ENCODE measurements around the gene OBSCN.

OBSCN gene

GRCh38 chr1:228408869-228409805 is 201.3 kb downstream of the OBSCN start:
- DNase-seq = no peak

DNA sequence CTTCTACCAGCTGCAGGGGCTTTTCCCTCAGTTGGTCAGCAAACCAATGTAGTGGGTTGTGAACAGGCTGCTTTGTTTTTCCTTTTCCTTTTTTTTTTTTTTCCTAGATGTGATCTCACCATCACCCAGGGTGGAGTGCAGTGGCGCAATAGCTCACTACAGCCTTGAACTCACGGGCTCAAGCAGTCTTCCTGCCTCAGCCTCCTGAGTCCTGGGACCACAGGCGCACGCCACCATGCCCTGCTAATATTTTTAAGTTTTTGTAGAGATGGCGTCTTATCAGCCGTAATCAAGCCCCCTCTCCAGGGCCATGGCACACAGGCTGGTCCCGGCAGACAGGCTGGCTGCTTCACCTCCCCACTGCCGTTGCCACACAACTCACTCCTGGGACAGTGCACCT is 202.2 kb downstream of the OBSCN start:
- no peak for DNase-seq

GRCh38 chr1:228410671-228411070 is 202.8 kb downstream of the OBSCN start:
- no peak for DNase-seq

GRCh38 chr1:228411121-228411520 is 203.3 kb downstream of the OBSCN start:
- DNase-seq = no peak

GRCh38 chr1:228411548-228412430 is 203.9 kb downstream of the OBSCN start:
- no peak for DNase-seq

DNA sequence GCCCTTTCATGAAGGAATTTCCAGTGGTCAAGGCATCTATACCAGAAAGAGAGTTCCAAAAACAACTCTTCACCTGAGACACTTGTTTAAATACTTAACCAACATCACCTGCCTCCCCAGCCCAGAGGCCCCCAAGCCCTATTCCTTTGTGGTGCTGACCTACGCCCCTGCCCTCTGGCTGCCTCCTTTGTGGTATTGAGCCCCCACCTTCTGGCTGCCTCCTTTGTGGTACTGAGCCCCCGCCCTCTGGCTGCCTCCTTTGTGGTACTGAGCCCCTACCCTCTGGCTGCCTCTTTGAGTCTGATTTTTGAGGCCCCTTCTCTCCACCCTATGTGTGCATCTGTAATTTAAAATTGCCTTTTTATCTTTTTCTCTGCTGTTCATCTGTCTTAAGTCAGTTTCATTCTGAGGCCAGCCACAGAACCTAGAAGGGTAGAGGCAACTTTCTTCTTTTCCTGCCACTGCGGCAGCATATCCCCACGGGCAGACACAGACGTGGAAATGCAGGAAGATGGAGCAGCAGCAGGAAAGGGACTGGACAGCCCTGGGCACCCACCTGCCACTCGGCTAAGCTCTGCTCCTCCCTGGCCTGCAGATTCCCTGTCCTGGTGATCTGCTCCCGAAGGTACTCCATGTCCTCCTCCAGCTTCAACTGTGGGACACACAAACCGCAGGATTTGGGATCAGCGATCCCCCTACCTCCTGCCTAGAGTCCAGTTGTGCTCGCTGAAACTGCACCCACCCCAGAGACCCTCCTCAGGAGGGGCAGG is 205.6 kb downstream of the OBSCN start:
- DNase-seq = no peak

- no peak for DNase-seq
These were observed 206.8 kb downstream of the OBSCN start for GRCh38 chr1:228414511-228415211.

GRCh38 chr1:228415221-228415620 is 207.4 kb downstream of the OBSCN start:
- DNase-seq = peak in 1 of 56 donors; percentile 11

GRCh38 chr1:228415853-228416216 is 208.0 kb downstream of the OBSCN start:
- peak in 6 of 56 donors; percentile 11 to 44 (median 22) for DNase-seq

DNA sequence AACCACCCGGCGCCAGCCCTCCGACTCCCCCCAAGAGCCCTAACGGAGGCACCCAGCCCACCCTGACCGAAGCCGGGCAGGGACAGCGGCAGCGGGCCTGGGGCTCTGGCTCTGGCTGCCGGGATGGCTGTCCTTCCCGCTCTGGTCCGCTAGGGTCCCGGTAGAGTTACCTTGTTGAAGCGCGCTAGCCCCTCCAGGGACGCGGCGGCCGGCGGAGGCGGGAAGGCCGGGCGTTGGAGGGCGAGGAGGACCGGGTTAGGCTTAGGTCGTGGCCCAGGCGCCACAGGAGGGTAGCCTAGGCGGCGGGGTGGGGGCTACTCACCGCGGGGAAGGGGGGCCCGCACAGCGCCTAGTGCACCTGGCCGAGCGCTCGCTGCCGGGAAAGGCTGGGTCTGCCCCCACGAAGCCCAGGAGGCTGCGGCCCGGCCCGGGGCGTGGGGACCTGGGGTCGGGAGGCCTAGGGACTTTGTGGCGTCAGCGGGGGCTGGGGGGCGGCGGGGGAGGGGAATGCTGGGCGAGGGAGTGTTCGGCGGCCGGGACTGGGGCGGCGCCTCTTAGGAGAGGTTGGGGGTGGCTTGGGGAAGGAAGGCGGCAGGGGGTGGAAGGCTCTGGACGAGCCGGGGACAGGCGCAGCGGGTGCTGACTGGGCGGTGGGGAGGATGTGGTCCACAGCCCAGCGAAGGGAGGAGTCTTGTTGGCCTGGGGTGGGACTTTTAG is 208.5 kb downstream of the OBSCN start, which contains the start of gene TRIM17:
Gene TRIM17, minus strand, starts transcription at position 645 of the 717 bp plus-strand sequence. CDS start 1,789 bp downstream, outside the sequence.
- no peak for DNase-seq

- no peak for DNase-seq
These were observed 209.2 kb downstream of the OBSCN start for GRCh38 chr1:228417061-228417460.

DNA sequence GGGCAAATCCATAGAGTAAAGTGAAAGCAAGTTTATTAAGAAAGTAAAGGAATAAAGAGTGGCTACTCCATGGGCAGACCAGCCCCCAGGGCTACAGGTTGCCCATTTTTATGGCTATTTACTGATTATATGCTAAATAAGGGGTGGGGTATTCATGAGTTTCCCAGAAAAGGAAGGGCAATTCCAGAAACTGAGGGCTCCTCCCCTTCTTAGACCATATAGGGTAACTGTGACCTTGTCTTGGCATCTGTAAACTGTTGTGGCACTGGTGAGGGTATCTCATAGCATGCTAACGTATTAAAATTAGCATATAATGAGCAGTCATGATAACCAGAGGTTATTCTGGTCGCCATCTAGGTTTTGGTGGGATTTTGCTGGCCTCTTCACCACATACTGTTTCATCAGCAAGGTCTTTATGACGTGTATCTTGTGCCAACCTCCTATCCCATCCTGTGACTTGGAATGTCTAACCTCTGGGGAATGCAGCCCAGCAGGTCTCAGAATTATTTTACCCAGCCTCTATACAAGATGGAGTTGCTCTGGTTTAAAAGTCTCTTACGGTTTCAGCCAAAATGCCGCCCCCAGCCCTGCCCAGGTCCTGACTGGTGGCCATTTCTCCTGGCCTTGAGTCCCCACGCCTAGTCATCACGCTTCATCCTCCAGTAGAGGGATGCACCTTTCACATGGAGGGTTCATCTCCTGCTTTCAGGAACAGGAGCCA is 209.8 kb downstream of the OBSCN start:
- DNase-seq = no peak

- no peak for DNase-seq
These were observed 213.4 kb downstream of the OBSCN start for GRCh38 chr1:228420968-228421826.

DNA sequence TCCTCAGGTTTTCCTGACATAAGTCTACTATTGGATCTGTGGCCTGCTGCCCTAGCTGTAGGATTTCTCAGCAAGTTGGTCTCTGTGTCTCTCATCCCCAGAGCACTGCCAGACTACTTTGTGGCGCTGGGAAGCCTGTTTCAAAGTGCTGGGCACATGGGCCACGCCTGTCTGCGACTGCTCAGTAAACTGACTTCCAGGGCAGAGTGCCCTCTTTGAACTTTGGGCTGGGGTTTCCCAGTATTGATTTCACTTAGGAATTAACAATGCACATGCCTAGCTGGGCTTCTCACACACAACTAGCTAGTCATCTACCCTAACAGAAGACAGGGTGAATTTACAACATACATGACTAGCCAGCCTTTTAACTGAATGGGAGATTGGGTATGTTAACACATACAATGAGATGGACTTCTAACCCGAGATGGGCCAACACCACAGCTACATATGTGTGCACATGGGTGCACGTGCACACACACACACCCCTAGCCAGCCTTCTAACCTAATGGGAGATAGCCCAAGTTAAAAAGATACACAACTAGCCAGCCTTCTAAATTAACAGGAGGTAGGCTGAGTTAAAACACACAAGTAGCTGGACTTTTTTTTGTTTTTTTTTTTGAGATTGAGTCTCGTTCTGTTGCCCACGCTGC is 215.7 kb downstream of the OBSCN start:
- DNase-seq = no peak

GRCh38 chr1:228424685-228425660 is 217.1 kb downstream of the OBSCN start:
- no peak for DNase-seq

DNA sequence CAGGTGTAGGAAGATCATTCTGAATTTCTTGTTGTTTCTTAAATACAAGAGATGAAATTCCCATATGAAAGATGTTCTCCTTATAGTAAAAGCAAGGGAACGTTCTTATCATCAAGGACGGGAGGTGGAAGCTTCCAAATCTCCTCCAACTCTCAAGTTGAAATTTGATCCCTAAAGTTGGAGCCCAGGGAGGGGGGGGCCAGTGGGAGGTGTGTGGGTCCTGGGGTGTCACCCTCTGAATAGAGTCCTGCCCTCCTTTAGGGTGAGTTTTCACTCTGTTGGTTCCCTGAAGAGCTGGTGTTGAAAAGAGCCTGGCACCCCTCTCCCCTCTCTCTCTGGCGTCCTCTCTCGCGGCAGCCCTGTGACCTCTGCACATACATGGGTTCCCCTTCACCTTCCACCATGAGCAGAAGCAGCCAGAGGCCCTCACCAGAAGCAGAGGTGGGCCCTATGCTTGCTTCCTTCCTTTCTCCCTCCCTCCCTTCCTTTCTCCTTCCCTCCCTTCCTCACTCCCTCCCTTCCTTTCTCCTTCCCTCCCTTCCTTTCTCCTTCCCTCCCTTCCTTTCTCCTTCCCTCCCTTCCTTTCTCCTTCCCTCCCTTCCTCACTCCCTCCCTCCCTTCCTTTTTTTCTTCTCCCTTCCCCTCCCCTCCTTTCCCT is 218.8 kb downstream of the OBSCN start:
- no peak for DNase-seq

All from amygdala (tissue), 56 donors.